ENCODE measurements around the gene TM7SF3.
"Not testable (repeated sequence)": the region's sequence is repeated elsewhere in the genome, so short reads cannot be mapped to it uniquely, and the experiment has no call there.

Gene TM7SF3, protein sequence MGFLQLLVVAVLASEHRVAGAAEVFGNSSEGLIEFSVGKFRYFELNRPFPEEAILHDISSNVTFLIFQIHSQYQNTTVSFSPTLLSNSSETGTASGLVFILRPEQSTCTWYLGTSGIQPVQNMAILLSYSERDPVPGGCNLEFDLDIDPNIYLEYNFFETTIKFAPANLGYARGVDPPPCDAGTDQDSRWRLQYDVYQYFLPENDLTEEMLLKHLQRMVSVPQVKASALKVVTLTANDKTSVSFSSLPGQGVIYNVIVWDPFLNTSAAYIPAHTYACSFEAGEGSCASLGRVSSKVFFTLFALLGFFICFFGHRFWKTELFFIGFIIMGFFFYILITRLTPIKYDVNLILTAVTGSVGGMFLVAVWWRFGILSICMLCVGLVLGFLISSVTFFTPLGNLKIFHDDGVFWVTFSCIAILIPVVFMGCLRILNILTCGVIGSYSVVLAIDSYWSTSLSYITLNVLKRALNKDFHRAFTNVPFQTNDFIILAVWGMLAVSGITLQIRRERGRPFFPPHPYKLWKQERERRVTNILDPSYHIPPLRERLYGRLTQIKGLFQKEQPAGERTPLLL

DNA sequence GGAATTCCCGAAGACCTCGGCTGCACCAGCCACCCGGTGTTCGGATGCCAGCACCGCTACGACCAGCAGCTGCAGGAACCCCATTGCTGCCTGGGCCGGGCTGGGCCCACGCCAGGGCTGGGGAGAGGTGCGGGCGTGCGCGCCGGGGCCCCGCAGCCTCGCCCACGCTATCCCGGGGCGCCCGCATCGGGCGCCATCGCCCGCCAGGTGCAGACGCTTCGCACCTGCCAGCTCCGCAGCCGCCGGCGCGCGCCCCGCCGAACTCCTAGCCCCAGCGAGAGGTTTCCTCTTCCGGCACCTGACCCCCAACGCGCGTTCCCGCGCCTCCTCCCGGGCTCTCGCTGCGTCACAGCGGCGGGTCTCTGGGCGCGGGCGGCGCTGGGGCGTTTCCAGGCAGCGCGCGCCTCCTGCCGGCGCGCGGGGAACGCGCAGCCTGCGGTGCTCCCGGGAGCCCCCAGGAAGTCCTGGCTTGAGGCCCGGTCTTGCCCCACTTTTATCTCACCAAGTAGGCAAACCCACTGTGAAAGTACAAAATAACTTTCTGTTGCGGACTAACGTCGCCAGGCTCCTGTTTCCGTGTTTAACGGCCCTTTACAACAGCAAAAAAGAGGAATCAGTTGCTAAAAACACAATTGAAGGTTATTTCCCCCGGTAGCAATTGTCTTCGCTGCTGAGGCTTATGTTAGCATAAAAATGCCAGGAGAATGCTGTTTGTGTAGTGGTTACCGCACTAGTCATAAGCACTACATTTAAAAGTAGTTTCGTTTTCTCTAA is at the start of gene TM7SF3:
Gene TM7SF3 (minus strand): TSS at position 300 of the 774 bp plus-strand sequence. CDS start 216 bp downstream, at position 84.
- peak; percentile 81 to 97 for DNase-seq

DNA sequence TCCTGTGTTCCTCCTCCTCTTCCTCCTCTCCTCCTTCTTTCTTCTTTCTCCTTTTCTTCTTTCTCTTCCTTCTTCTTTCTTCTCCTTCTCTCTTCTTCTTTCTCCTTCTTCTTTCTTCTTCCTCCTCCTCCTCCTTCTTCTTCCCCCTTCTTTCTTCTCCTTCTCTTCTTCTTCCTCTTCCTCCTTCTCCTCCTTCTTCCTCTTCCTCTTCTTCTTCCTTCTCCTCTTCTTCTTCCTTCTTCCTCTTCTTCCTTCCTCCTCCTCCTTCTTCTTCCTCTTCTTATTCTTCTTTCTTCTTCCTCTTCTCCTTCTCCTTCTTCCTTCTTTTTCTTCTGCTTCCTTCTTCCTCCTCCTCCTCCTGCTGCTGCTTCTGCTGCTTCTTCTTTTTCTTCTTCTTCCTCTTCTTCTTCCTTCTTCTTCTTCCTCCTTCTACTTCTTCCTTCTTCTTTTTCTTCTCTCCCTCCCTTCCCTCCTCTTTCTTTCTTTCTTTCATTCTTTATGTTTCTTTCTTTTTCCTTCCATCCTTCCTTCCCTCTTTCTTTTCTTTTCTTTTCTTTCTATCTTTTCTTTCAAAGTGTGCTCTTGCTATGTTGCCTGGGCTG is 49.2 kb upstream of the TM7SF3 start:
- DNase-seq, result no peak

DNA sequence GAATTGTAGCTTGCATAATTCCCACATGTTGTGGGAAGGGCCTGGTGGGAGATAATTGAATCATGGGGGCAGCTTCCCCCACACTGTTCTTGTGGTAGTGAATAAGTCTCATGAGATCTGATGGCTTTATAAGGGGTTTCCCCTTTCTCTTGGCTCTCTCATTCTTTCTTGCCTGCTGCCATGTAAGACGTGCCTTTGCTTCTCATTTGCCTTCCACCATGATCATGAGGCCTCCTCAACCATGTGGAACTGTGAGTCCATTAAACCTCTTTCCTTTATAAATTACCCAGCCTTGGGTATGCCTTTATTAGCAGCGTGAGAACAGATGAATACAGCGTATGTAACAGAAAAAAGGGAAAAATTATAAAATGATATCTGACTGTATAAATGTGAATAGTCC is 47.1 kb upstream of the TM7SF3 start:
- no peak for DNase-seq

DNA sequence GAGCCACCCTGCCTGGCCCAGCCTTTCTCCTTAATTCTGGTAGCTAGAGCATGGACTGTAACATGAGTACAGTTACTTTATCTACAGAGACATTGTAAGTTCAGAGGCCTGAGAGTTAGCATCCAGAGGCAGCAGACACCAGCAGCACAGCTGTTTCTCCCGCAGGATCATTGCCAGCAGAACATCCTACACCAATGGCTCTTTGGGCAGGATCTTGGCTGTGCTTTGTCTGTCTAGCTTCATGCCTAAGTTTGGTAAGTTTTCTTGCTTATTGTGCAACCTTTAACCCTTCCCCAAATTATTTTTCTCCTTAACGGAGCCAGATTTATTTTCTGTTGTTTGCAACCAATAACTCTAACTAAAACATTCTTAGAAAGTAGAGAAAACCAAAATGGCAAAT is 46.6 kb upstream of the TM7SF3 start:
- no peak for DNase-seq

DNA sequence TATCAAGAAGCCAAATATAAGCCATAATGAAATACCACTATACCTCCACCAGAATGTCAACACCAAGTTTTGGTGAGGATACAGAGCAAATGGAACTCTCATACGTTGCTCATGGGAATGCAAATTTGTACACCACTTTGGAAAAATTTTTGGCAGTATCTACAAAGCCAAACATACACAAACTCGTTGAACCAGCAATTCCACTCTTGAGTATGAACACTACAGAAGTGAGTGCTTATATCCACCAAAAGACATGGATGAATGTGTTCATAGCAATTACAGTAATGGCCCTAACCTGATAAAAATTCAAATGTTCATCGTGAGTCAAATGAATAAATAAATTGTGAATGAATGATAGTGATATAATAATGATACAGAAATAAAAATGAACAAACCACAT is 43.4 kb upstream of the TM7SF3 start:
- no peak for DNase-seq

DNA sequence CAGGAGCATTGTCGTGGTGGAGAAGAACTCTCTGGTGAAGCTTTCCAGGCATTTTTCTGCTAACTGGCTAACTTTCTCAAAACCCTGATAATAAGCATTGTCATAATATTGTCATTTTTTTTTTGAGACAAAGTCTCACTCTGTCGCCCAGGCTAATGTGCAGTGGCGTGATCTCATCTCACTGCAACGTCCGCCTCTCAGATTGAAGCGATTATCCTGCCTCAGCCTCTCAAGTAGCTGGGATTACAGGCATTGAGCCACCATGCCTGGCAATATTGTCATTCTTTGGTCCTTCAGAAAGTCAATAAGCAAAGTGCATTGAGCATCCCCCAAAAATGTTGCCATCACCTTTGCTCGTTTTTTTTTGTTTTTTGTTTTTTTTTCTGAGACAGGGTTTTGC is 41.8 kb upstream of the TM7SF3 start:
- no peak for DNase-seq

DNA sequence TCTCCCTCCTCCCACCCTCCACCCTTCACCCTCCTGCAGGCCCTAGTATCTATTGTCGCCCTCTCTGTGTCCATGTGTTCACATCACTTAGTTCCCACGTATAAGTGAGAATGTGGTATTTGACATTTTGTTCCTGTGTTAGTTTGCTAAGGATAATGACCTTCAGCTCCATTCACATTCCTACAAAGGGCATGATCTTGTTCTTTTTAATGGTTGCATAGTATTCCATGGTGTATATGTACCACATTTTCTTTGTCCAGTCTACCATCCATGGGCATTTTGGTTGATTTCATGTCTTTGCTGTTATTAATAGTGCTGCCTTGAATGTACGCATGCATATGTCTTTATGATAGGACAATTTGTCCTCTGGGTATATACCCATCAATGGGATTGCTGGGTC is 38.6 kb upstream of the TM7SF3 start:
- DNase-seq, result no peak

DNA sequence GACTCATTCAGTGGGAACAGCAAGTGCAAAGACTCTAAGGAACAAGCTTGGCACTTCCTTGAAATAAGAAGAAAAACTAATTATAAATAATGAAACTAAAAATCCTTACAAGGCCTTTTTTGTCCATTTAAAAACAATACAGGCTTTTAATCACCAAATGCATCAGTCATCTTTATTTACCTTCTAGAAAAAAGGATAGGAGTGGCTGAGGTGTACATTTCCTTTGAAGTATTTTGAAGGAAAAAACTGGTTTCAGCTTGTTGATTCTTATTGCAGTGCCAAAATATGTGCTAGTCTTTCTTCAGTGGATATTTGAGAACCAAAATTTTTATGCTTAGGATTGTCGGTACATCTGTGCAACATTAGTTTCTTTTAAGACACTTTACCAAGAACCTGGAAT is 38.0 kb upstream of the TM7SF3 start:
- no peak for DNase-seq

DNA sequence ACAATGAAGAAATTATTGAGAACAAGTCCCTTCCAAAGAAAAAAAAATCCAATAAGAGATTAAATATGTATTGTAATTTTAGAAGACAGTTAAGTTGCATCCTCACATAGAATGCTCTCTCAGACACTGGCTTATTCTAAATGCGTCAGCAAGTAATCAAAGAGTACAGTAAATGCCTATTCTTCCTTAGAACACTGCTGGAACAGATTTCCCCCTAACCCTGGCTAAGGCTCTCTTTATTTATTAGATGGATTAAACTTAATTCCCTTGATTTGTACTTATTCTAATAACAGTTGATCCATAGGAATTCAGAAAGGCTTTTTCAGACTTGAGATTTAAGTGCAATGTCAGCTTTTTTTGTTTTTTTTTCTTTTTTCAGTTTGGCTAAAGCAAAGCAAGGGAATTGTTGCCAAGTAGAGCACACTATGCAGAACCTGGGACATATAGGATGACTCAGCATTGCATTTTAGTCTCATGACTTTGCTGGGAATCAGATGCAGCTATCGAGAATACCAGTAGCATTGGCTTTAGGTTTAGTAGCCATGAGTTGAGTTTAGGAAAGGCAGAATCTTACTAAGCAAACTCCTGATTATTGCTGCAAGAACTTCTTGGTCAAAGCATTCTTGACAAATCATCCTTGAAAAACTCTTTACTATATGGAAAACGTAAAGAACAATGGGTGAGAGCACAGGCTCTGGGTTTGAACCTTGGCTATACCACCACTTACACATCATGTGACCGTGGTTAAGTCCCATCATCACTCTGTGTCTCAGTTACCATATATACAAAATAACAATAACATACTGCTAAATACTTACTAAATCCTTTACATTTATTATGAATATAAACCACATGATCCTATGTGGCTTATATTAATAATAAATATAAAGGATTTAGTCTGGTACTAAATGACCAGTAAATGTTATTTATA is 34.9 kb upstream of the TM7SF3 start:
- no peak for DNase-seq

DNA sequence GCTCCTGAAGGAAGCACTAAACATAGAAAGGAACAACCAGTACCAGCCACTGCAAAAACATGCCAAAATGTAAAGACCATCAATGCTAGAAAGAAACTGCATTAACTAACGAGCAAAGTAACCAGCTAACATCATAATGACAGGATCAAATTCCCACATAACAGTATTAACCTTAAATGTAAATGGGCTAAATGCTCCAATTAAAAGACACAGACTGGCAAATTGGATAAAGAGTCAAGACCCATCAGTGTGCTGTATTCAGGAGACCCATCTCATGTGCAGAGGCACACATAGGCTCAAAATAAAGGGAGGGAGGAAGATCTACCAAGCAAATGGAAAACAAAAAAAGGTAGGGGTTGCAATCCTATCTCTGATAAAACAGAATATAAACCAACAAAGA is 27.8 kb upstream of the TM7SF3 start:
- not testable (repeated sequence) for DNase-seq

DNA sequence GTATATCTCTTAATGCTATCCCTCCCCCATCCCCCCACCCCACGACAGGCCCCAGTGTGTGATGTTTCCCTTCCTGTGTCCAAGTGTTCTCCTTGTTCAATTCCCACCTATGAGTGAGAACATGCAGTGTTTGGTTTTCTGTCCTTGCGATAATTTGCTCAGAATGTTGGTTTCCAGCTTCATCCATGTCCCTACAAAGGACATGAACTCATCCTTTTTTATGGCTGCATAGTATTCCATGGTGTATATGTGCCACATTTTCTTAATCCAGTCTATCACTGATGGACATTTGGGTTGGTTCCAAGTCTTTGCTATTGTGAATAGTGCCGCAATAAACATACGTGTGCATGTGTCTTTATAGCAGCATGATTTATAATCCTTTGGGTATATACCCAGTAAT is 26.5 kb upstream of the TM7SF3 start:
- DNase-seq, result not testable (repeated sequence)

DNA sequence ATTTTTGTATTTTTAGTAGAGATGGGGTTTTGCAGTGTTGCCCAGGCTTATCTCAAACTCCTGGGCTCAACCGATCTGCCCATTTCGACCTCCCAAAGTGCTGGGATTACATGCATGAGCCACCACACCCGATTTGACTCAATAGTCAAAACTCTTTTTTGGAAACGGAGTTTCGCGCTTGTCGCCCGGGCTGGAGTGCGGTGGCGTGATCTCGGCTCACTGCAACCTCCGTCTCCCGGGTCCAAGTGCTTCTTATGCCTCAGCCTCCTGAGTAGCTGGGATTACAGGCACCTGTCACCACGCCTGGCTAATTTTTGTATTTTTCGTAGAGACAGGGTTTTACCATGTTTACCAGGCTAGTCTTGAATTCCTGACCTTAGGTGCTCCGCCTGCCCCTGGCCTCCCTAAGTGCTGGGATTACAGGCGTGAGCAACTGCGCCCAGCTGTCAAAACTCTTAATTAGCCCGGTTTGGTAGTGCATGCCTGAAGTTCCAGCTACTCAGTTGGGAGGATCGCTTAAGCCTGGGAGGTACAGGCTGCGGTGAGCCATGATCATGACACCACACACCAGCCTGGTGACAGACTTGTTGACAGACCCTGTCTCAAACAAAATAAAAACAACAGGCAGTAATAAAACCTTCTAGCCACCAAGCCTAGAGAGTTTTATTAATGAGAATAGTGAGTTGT is 20.6 kb upstream of the TM7SF3 start:
- no peak for DNase-seq

DNA sequence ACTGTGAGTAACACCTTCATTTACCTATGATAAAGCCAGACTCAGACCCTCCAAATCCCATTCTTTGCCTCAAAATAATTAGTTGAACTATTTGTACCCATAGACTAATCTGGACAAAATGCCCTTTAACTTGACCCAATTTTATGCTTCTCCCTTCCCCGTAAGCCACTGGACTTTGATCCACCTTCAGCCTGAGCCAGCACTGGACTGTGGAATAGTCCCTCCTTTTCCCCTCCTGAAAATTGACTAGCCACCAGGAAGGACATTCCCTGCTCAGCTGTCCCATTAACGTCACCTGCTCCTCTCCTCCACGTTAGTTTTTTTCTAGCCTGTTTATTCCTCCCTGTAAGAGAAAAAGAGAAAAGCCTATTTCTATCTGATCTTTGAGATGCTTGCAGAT is 18.5 kb upstream of the TM7SF3 start:
- no peak for DNase-seq

DNA sequence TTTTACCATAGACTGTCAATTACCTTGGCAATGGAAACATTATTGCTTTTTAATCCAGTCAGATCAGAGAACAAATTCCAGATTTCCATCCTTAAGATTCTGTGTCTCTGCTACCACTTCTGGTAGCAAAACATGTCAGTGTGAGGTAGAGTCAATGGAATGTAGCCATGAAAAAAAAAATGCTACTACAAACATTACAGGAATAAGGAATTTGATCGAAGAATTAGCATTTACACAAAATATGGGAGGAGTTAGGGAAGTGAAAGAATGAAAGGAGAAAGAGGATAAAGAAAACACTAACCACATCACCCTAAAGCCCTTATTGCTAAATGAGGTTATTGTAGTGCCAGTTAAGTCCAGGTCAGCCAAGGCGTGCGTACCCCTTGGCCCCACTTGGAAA is 17.3 kb upstream of the TM7SF3 start:
- no peak for DNase-seq

DNA sequence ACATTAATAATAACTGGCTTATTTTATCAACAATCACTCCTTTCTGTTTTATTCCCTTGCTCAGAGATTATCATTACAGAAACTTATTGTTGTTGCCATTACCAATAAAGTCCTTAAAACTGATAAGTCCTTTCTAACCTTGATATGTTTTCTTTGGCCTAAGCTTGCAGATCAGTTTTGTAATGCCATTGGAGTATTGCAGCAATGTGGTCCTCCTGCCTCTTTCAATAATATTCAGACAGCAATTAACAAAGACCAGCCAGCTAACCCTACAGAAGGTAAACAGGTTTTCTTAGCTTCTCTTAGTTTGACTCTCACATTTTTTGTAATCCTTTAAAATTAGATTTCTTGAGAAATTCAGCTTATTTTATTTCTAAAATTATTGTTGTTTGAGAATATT is 12.1 kb upstream of the TM7SF3 start:
- DNase-seq, result no peak

DNA sequence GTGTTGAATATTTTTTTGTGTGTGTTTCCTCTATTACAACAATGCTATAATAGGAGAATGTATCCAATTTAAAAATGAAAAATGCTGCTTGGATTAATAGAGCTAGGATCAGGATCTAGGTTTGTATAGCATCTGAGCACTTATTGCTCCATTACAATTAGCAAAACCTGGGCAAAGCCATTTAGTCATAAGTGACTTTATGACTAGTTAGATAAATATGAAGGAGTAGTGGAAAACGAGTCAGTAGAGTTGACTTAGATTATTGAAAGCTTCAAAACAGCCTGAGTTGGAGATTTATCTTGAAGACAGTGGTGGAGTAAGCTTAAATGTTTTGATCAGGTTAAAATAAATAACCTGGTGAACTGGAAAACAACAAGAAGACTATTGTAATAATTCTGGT is 10.9 kb upstream of the TM7SF3 start:
- DNase-seq, result no peak

DNA sequence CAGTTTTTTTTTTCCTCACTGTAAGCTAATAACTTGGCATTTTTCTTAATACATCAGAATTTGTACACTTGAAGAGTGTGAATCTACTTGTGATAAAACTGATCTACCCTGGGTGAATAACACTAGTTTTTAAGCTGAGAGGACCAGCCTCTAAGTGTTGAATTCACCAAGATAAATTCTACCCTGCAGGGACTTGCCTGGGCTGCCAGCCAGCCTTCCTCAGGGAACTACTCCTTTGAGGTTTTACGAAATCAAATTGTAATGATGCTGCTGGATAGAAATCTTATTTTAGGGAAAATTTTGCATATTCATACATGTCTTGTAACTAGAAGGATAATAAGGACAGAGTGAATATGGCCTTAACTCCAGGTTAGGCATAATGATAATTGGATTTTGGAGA is 10.1 kb upstream of the TM7SF3 start:
- no peak for DNase-seq

DNA sequence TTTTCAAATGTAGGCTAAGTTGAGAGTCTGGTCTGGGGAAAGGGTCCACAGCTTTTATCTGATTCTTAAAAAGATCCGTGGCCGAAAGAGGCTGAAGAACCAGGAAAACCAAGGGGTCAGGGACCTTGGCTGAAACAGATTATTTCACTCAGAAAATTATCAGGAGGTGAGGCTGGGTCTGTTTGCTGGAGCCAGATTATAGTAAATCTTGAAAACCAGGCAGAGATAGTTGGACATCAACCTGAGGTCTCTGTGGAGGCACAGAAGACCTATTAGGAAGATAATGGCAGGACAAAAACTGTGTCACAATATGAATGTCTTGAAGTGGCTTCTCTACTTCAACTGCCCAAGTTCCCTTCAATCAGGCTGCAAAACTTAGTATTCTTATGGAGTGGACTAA is 6.6 kb upstream of the TM7SF3 start:
- DNase-seq, result no peak

DNA sequence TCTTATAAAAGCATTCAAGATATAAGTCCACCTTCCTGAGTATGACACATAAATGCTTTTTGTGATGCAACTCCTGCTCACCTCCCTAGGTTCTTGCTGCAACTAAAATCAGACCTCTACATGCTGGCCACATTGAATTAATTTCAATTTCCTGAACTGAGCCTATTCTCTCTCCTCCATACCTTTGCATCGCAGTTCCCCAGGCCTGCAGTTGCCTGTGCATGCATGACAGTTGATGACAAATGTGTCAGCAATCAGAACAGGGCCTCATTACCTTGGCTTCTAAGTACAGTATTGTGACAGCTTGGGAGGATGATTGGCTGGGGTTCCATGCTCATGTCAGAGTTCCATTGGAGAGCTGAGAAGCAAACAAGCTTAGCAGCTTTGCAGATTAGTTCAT is 3.9 kb upstream of the TM7SF3 start:
- no peak for DNase-seq

DNA sequence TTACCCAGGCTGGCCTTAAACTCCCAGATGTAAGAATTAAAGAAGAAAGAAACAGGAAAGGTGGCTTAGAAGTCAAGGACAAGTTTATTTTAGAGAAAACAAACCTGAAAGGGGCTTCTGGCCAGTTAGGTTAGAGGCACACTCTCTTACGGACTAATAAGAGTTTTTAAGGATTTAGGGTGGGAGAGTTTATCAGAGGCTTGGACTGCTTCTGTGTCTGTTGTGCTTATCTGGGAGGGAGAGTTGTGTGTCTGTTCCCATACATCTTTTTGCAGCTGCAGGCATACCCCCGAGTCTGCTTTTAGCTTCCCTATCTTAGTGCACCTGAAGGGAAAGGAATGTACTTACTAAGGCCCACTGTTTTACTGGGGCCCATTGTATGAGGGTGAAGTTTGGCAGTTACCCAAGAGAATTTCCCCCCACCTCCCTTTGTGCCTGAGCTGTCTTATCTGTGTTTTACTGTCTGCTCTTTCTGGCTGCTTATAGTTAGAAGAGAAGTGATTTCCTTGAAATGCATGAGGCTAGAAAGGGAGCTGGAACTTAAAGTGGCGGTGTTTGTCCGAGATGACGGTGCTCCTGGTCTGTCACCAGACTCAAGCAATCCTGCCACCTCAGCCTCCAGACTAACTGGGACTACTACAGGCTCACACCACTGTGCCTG is 3.1 kb upstream of the TM7SF3 start:
- not testable (repeated sequence) for DNase-seq

DNA sequence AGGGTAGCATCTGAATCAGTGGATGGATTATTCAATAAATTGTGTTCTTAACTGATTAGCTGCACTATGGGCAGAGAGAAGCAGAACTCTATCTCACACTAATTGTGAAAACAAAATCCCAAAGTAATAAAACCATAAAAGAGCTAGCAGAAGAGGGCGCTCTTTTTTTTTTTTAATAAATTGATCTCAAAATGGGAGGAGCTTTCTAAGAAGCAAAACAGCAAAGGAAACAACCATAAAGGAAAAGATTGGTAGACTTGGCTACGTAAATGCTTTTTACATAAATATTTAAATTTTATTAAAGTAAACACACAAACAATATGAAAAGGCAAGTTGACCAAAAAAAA is 1.5 kb upstream of the TM7SF3 start:
- peak in 1 of 2 experiments; percentile 68 for DNase-seq

Measured in NCI-H526 (cell line).